Effector CD4-positive, alpha-beta T cell (primary cell): ENCODE data around the gene MUC3A.
A peak's percentile ranks its signal among the peaks of the same experiment; 100 is the strongest.

Experiments
- DNase-seq: peaks from one replicate; pipeline ENCODE4 v3.0.0-alpha.2; 2020

MUC3A gene

GRCh38 chr7:100946111-100946510 lies 3.2 kb upstream of the MUC3A start:
- DNase-seq: no peak

GRCh38 chr7:100946766-100947365 lies 2.5 kb upstream of the MUC3A start:
- no peak for DNase-seq

DNA sequence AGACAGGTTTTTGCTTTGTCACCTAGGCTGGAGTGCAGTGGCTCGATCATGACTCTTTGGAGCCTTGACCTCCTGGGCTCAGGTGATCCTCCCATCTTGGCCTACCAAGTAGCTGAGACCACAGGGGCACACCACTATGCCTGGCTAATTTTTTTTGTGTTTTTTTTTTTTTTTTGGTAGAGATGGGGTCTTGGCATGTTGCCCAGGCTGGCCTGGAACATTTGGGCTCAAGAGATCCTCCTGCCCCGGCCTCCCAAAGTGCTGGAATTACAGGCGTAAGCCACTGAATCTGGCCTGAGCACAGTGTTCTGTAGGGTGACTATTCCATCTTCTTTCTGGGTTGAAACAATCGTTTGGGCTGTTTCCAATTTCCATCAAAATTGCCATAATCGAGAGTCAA lies 1.5 kb upstream of the MUC3A start:
- DNase-seq: no peak

GRCh38 chr7:100949933-100950443 lies 654 bp downstream of the MUC3A start:
- DNase-seq: no peak

GRCh38 chr7:100951172-100951571 lies 1.8 kb downstream of the MUC3A start:
- no peak for DNase-seq

GRCh38 chr7:100951888-100952560 lies 2.7 kb downstream of the MUC3A start:
- no peak for DNase-seq

- DNase-seq: no peak
These were observed 3.3 kb downstream of the MUC3A start for GRCh38 chr7:100952641-100953040.

DNA sequence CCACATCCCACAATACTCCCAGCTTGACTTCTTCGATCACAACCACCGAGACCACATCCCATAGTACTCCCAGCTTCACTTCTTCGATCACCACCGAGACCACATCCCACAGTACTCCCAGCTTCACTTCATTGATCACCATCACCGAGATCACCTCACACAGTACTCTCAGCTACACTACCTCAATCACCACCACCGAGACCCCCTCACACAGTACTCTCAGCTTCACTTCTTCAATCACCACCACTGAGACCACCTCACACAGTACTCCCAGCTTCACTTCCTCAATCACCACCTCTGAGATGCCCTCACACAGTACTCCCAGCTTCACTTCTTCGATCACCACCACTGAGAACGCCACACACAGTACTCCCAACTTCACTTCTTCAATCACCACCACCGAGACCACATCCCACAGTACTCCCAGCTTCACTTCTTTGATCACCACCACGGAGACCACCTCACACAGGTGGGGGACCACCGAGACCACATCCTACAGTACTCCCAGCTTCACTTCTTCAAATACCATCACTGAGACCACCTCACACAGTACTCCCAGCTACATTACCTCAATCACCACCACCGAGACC lies 8.6 kb downstream of the MUC3A start:
- no peak for DNase-seq

GRCh38 chr7:100959894-100960293 lies 10.6 kb downstream of the MUC3A start:
- DNase-seq: no peak

GRCh38 chr7:100962537-100962936 lies 13.2 kb downstream of the MUC3A start:
- DNase-seq: no peak

DNA sequence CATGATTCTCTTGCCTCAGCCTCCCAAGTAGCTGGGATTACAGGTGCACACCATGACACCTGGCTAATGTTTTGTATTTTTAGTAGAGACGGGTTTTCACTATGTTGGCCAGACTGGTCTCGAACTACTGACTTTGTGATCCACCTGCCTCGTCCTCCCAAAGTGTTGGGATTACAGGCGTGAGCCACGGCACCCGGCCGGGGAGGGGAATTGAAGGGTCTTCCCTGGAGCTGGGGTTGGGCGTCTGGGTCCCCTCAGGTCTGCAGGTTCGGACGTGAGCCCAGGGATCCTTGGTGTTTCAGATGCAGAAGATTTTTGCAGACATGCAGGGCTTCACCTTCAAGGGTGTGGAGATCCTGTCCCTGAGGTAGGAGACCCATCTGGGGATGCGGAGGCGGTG lies 14.1 kb downstream of the MUC3A start:
- DNase-seq: no peak

DNA sequence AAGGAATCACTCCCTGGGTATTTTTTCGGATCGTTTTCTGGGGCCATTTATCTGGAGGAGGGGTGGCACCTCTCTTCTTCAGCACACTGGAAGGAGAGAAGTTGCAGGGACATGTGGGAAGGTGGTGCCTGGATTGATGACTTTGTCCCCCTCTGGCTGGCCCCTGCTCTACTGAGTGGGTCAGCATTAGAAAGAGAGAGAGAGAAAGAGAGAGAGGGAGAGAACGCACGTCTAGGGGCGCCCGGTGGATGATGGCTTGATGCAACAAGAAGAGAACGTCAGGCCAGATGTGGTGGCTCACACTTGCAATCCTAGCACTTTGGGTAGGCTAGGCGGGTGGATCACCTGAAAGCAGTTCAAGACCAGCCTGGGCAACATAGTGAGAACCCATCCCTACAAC lies 14.5 kb downstream of the MUC3A start:
- DNase-seq: no peak

GRCh38 chr7:100964630-100965029 lies 15.3 kb downstream of the MUC3A start:
- DNase-seq: no peak

DNA sequence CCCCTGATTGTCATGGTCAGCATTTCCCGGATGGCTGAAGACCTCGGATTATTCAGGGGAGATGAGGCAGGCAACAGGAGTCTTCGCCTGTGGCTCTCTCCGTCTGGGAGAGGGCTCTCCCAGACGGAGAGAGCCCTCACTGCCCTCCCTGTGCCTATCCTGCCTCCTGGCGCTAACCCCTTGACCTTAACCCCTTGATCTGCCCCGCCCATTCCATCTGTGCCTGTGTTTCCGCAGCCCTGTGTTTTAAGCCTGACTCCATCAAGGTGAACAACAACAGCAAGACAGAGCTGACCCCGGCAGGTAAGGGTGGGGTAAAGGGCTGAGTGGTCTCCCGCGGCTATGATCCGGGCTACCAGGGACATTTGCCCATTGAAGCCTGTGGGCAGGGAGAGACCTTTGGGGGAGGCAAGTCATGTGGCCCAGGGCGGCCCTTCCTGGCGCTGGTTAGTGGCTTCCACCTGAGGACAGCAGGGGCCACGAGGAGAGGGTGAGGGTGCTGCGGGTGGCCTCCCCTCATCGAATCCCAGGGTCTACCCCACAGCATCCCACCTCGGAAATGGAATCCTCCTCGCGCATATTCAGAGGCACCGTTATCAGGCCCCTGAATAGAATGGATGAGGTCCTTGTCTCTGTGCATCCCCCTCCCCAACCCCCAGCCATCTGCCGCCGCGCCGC lies 15.8 kb downstream of the MUC3A start:
- no peak for DNase-seq

DNA sequence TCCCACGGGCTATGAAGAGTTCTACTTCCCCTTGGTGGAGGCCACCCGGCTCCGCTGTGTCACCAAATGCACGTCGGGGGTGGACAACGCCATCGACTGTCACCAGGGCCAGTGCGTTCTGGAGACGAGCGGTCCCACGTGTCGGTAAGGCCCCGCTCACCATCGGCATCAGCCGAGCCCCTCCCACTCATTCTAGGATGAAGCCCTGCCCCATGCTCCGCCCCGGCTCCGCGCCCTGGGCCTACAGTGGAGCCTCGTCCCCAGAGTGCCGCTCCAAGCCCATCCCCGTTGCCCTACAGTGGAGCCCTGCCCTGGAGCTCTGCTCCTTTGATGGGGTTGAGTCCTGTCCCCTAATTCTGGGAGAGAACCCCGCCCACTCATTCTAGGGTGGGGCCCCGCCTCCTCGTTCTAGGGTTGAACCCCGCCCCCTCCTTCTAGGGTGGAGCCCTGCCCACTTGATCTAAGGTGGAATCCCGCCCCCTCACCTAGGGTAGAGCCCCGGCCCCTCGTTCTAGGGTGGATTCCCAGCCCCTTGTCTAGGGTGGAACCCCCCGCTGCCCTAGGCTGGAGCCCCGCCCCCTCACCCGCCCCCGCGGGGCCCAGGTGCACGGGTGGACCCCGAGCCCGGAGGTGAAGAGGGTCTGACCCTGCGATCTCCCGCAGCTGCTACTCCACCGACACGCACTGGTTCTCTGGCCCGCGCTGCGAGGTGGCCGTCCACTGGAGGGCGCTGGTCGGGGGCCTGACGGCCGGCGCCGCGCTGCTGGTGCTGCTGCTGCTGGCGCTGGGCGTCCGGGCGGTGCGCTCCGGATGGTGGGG lies 16.6 kb downstream of the MUC3A start:
- DNase-seq: peak; percentile 60

DNA sequence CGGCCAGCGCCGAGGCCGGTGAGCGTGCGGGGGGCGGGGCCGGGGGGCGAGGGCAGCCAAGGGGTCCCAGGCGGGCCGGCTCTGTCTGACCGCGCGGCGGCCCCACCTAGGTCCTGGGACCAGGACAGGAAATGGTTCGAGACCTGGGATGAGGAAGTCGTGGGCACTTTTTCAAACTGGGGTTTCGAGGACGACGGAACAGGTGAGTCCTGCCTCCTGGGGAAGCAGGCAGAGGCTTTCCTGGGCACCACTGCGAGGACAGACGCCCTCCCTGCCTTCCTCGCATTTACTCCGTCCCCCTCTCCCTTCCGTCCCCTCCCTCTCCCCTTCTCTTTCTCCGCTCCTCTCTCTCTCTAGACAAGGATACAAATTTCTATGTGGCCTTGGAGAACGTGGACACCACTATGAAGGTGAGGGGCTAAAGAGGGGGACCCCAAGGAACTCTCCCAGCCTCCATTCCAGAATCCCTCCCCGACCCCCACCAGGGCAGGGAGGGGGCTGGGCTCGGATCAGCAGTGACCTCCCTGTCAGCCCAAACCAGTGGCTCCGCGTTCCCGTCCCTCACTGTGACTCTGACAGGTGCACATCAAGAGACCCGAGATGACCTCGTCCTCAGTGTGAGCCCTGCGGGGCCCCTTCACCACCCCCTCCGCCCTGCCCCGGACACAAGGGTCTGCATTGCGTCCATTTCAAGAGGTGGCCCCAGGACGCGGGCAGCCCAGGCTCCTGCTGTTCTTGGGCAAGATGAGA lies 17.4 kb downstream of the MUC3A start:
- no peak for DNase-seq

- DNase-seq: no peak
These were observed 18.0 kb downstream of the MUC3A start for GRCh38 chr7:100967292-100967863.

GRCh38 chr7:100968031-100968430 lies 18.7 kb downstream of the MUC3A start:
- DNase-seq: no peak

DNA sequence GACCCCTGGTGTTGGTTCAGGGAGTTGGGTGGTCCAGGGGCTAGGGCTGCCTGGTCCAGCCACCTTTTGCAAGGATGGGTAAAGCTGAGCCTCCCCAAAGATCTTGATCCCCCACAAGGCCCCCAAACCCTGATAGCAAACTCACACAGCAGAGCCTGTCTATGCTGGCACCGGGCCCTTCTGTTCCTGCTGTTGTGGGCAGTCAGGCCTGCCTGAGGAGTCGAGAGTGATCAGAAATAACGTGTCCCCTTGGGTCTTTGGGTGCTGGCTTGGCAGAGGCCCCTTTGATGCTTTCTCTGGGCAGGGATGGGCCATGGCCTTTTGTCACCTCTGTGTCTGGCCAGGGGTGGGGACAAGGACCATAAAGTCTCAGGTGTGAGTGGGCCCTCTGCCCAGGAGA lies 19.3 kb downstream of the MUC3A start:
- DNase-seq: no peak

DNA sequence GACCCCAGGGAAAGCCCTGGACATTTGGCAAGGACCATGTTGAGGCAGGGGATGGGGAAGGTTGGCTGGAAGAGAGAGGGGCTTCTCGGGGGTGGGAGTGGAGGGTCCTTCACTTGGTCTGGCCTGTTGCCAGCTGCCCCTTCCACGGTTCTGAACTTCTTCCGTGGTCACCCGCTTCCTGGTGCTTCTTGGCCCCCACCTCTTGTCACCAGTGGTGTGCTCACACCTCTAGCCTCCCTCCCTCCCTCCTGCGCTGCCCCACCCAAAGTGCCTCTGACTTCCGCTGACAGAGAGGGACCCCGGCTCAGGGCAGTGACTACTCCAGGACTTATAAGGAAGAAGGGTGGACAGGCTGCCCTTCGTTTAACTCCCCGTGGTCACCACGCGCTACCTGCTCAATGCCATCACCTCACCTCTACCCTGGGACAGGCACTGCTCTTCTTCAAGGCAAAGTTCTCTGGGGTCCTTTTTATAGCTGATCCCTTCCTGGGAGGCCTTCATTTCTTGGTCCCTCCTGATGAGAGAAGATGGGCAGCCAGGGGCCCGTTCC lies 19.8 kb downstream of the MUC3A start, which contains the start of gene MUC12:
TSS of gene MUC12 (plus strand) at position 500 of the 550 bp plus-strand sequence. CDS start 58 bp downstream, outside the sequence.
- DNase-seq: no peak
